Parathyroid adenoma (tissue), 2 donors: ENCODE measurements around the gene TTC13.
A peak's percentile ranks its signal among the peaks of the same experiment; 100 is the strongest.

ENCODE experiments used
- H2AFZ ChIP-seq: fragments of 300-600 bp; sonication (generic); one replicate; pipeline ENCODE4 v1.7.0; 2017; ENCODE audit warnings: antibody characterized with exemption, mild to moderate bottlenecking
- H3K27ac ChIP-seq: fragments of 300-600 bp; sonication (generic); one replicate; pipeline ENCODE4 v1.7.0; 2017
- H3K27me3 ChIP-seq: fragments of 300-600 bp; sonication (generic); one replicate; pipeline ENCODE4 v1.7.0; 2017; ENCODE audit warnings: low read length; ENCODE audit not compliant: control insufficient read depth, insufficient read depth
- H3K36me3 ChIP-seq: fragments of 300-600 bp; sonication (generic); one replicate; pipeline ENCODE4 v1.7.0; 2017; ENCODE audit warnings: low read length; ENCODE audit not compliant: control insufficient read depth, insufficient read depth
- H3K4me1 ChIP-seq: fragments of 300-600 bp; sonication (generic); one replicate; pipeline ENCODE4 v1.7.0; 2017; ENCODE audit warnings: control low read depth
- H3K4me2 ChIP-seq: fragments of 300-600 bp; sonication (generic); one replicate; pipeline ENCODE4 v1.7.0; 2017; ENCODE audit warnings: low read length
- H3K4me3 ChIP-seq: fragments of 300-600 bp; sonication (generic); one replicate; pipeline ENCODE4 v1.7.0; 2017; ENCODE audit warnings: low read depth, low read length
- H3K79me2 ChIP-seq: fragments of 300-600 bp; sonication (generic); one replicate; pipeline ENCODE4 v1.7.0; 2017; ENCODE audit warnings: control low read depth
- H3K9ac ChIP-seq: fragments of 300-600 bp; sonication (generic); one replicate; pipeline ENCODE4 v1.7.0; 2017; ENCODE audit warnings: mild to moderate bottlenecking
- H3K9me3 ChIP-seq: fragments of 300-600 bp; sonication (generic); one replicate; pipeline ENCODE4 v1.7.0; 2017; ENCODE audit warnings: low read length; ENCODE audit not compliant: control insufficient read depth
- TF ChIP-seq, protein P1 (sequence below): fragments of 300-600 bp; sonication (generic); IDR thresholded peaks from one replicate; pipeline ENCODE4 v1.7.0; 2017; ENCODE audit warnings: antibody characterized with exemption, mild to moderate bottlenecking
- donor health status: primary hyperparathyroidism.

Gene TTC13

DNA sequence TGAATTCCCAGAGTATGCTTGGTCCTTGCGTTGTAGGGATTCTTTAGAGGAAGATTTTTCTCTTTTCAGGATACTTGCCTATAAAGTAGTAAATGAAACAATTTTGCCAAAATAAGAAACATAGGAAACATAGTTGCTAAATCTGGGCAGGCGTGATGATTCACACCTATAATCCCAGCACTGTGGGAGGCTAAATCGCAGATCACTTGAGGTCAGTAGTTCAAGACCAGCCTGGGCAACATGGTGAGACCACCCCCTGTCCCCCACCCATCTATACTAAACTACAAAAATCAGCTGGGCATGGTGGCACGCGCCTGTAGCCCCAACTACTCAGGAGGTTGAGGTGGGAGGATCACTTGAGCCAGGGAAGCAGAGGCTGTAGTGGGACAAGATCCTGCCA, 5.2 kb upstream of the TTC13 start:
- TF ChIP-seq, protein P1, sequence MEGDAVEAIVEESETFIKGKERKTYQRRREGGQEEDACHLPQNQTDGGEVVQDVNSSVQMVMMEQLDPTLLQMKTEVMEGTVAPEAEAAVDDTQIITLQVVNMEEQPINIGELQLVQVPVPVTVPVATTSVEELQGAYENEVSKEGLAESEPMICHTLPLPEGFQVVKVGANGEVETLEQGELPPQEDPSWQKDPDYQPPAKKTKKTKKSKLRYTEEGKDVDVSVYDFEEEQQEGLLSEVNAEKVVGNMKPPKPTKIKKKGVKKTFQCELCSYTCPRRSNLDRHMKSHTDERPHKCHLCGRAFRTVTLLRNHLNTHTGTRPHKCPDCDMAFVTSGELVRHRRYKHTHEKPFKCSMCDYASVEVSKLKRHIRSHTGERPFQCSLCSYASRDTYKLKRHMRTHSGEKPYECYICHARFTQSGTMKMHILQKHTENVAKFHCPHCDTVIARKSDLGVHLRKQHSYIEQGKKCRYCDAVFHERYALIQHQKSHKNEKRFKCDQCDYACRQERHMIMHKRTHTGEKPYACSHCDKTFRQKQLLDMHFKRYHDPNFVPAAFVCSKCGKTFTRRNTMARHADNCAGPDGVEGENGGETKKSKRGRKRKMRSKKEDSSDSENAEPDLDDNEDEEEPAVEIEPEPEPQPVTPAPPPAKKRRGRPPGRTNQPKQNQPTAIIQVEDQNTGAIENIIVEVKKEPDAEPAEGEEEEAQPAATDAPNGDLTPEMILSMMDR = no peak
- Histone ChIP-seq H3K36me3 (no peaks in the 10 kb centered on the region), H3K27me3 (no peaks in the 10 kb centered on the region), H3K4me2 (no peak overlapping the region), H3K9me3 (no peaks in the 10 kb centered on the region), H3K27ac (no peak overlapping the region), H3K79me2 (peaks cover 3% of the 10 kb centered on the region), H3K4me3 (no peak overlapping the region), H3K4me1 (peaks cover 5% of the 10 kb centered on the region), H3K9ac (no peak overlapping the region), H2AFZ (no peak overlapping the region)

DNA sequence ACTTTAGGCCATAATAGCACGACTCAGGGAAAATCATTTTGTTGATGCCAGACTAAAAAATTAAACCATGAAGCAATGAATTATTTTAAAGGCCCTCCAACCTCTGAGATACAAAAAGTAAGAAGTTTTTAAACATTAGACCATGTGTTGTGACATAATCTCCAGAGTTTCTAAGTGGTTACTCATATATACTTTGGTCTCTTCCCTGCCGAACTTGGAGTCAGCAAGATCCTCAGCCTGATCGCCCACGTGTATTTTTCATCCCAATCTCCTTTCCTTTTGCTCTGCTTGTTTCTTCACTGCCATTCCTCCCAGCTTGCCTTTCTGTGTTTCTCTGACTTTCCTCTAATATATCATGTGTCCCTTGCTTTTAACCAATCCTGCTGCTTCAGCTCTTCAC, 4.0 kb upstream of the TTC13 start:
- Histone ChIP-seq H3K79me2 (peaks cover 3% of the 10 kb centered on the region), H3K27ac (no peak overlapping the region), H3K4me1 (peaks cover 5% of the 10 kb centered on the region), H2AFZ (no peak overlapping the region), H3K4me2 (no peak overlapping the region), H3K4me3 (no peak overlapping the region), H3K36me3 (no peaks in the 10 kb centered on the region), H3K9me3 (no peaks in the 10 kb centered on the region), H3K9ac (no peak overlapping the region), H3K27me3 (no peaks in the 10 kb centered on the region)
- TF ChIP-seq, protein P1 = no peak

DNA sequence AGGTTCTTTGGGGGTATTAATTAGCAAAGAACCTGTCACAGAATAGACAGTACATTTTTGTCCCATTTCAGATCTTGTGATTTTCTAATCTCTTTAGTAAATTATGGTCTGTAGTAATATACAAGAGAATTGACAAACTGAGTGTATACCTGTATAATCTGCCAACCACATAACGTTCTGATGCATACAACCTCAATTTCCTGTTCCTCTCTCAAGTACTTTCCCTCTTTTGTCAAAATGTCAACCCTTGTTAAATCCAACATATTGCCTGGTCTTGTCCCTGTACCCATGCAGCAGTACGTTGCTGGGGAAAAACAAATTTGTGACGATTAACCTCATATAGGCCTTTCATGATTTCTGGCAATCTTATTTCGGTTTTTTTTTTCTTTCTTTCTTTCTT, 1.3 kb upstream of the TTC13 start:
- Histone ChIP-seq H3K79me2 (peaks cover 3% of the 10 kb centered on the region), H3K9ac (no peak overlapping the region), H2AFZ (no peak overlapping the region), H3K4me3 (peak overlapping the region; percentile 93), H3K9me3 (no peaks in the 10 kb centered on the region), H3K36me3 (no peaks in the 10 kb centered on the region), H3K4me1 (peaks cover 8% of the 10 kb centered on the region), H3K27ac (no peak overlapping the region), H3K27me3 (no peaks in the 10 kb centered on the region), H3K4me2 (peak overlapping the region; percentile 95)
- TF ChIP-seq, protein P1 = no peak

DNA sequence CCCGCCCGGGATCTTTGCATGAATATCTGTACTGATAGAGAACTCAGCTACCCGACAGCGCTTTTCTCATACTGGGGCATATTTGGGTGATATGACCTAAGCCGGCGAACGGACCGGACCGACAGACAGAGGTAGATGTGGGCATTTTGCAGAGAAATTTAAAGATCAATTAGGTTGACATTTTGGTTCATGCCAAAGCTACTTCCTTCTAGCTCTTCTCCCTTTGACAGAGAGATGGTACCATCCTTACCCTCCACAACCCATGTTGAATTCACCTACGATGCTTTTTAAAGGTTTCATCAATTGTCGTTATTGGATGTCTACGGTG, 692 bp upstream of the TTC13 start:
- H3K27me3 ChIP-seq = no peaks in the 10 kb centered on the region
- H3K9me3 ChIP-seq = no peaks in the 10 kb centered on the region
- H3K4me2 ChIP-seq = peak overlapping the region; percentile 95
- no peak overlapping the region for H3K27ac ChIP-seq
- TF ChIP-seq, protein P1 = no peak
- peak overlapping the region; percentile 93 for H3K4me3 ChIP-seq
- peaks cover 3% of the 10 kb centered on the region for H3K79me2 ChIP-seq
- H3K4me1 ChIP-seq = peaks cover 8% of the 10 kb centered on the region
- H3K9ac ChIP-seq = no peak overlapping the region
- peak overlapping the region; percentile 55 for H2AFZ ChIP-seq
- H3K36me3 ChIP-seq = no peaks in the 10 kb centered on the region

DNA sequence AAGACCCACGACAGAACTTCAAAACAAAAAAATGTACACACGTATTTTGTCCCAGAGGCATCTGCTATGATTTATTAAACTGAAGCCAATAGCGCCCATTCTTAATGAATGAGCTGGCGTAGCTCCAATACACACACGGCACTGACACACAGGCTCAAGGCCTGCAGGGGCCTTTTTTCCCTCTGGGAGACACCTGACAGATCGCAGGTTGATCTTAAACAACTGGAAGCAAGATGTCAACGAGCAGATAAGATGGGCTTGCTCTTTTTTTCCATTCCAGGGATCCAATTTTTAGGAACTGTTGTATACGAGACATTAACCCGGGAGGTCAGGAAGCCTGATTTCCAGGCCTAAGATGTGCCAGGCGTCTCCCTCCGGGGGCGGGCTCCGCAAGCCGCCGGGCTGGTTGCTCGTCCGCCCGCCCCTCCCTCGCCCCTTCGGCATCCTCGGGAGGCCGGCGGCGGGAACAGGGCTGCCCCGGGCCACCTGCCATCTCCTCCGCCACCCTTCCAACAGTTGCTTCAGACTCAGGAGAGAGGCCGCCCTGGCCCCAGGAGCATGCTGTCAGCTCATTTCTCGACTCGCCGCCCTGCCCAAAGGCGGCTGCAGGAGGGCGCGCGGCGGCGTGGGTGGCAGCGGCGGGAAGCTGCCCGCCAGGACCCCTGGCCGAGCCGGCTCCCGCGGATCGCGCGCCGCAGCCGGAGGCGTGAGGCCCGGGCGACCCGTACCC, 735 bp downstream of the TTC13 start:
- Histone ChIP-seq H3K79me2 (peaks cover 6% of the 10 kb centered on the region), H3K27me3 (no peaks in the 10 kb centered on the region), H3K4me1 (peaks cover 8% of the 10 kb centered on the region), H3K36me3 (no peaks in the 10 kb centered on the region), H3K27ac (peak overlapping the region; percentile 30), H2AFZ (peak overlapping the region; percentile 72), H3K9ac (no peak overlapping the region), H3K4me3 (peak overlapping the region; percentile 57), H3K9me3 (no peaks in the 10 kb centered on the region), H3K4me2 (peak overlapping the region; percentile 81)
- TF ChIP-seq, protein P1 = no peak
